ENCODE results near the gene HAT1.
"Not testable (repeated sequence)": the region's sequence is repeated elsewhere in the genome, so short reads cannot be mapped to it uniquely, and the experiment has no call there.

The HAT1 gene

DNA sequence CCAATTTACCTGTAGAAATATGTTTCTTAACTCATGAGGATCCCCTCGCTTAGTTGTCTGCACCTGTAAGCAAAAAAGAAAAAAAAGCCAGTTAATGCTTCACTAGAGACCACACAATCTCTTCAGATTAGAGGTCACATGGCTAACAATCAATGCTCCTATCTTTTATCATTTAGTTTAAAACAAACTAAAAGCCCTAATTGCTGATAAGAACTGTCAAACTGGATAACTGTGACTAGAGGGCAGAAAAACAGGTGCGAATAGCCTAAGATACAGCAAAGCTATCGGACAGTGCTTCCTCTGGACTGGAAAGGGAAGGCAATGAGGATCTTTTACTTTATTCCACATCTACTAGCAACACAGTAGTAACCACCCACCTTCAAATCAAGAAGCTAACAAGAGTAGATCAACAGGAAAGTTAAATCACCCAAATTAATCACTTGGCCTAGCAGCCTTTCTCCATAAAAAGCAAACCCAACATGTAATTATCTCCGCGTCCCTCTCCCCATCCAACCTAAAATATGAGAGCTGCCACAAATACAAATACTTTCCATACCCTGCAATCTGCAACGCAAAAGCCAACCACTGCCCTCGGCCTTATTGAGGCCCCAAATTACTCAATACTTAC lies 29.0 kb upstream of the HAT1 start:
- H3K9me3 ChIP-seq, result no peaks in the 10 kb centered on the region
- TF ChIP-seq, protein P1, sequence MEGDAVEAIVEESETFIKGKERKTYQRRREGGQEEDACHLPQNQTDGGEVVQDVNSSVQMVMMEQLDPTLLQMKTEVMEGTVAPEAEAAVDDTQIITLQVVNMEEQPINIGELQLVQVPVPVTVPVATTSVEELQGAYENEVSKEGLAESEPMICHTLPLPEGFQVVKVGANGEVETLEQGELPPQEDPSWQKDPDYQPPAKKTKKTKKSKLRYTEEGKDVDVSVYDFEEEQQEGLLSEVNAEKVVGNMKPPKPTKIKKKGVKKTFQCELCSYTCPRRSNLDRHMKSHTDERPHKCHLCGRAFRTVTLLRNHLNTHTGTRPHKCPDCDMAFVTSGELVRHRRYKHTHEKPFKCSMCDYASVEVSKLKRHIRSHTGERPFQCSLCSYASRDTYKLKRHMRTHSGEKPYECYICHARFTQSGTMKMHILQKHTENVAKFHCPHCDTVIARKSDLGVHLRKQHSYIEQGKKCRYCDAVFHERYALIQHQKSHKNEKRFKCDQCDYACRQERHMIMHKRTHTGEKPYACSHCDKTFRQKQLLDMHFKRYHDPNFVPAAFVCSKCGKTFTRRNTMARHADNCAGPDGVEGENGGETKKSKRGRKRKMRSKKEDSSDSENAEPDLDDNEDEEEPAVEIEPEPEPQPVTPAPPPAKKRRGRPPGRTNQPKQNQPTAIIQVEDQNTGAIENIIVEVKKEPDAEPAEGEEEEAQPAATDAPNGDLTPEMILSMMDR (IDR thresholded peaks at IDR 0.05), result no peak
- peak overlapping the region; percentile 67 to 86 for H3K4me3 ChIP-seq (ENCODE audit: low read depth in 1 of 2, low read length in 1 of 2)
- H3K36me3 ChIP-seq, result peaks cover 9% of the 10 kb centered on the region
- peak overlapping the region; percentile 67 for H3K27ac ChIP-seq
- peaks cover 13 to 17% of the 10 kb centered on the region in 2 experiments for H3K4me1 ChIP-seq (ENCODE audit: control insufficient read depth in 1 of 2, insufficient read depth in 1 of 2, low read depth in 1 of 2, low read length in 1 of 2)
- no peaks in the 10 kb centered on the region for H3K27me3 ChIP-seq

DNA sequence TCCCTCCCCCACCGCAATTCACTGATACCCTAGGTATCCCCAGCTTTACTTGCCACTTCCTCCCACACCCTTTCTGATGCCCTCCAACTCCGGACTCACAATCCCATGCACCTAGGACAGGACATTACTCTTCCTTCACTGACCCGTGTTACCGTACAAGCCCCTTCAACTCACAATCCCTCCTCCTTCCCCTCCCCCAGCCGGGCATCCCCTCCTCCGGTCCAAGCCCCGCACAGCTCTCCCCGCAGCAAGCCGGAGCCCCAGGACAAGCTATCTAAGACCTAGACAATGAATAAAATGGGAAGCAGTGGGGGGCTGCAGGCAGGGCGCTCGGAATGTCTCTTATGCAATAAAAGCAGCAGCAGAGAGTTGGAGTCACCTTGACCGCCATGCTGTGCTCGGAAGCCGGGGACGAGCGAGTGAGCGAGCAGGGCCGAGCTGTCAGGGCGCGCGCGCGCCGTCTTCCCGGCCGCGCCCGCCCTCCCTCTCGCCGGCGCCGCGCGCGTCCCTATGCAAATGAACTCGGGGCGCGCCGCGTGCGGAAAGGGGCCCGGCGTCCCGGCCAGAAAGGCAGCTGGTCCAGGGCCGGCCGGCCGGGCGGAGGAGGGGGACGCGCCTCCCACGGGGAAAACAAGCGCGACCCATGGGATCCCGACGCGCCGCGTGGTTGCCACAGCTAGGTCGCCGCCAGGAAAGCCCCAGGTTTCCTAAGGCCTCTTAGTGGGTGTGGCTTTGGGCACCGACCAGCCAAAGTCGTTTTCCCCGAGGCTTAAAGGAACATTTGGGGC lies 28.2 kb upstream of the HAT1 start, which contains the start of gene SLC25A12:
SLC25A12 (minus strand) TSS at position 421 of the 788 bp plus-strand sequence; CDS start at position 391, 30 bp downstream.
- H3K36me3 ChIP-seq, result peaks cover 9% of the 10 kb centered on the region
- TF ChIP-seq, protein P1 (IDR thresholded peaks at IDR 0.05), result no peak
- no peaks in the 10 kb centered on the region for H3K27me3 ChIP-seq
- peaks cover 13 to 17% of the 10 kb centered on the region in 2 experiments for H3K4me1 ChIP-seq (ENCODE audit: control insufficient read depth in 1 of 2, insufficient read depth in 1 of 2, low read depth in 1 of 2, low read length in 1 of 2)
- peak within 1 kb of the TSS; percentile 67 for H3K27ac ChIP-seq
- peak within 1 kb of the TSS; percentile 67 to 86 for H3K4me3 ChIP-seq (ENCODE audit: low read depth in 1 of 2, low read length in 1 of 2)
- no peaks in the 10 kb centered on the region for H3K9me3 ChIP-seq

DNA sequence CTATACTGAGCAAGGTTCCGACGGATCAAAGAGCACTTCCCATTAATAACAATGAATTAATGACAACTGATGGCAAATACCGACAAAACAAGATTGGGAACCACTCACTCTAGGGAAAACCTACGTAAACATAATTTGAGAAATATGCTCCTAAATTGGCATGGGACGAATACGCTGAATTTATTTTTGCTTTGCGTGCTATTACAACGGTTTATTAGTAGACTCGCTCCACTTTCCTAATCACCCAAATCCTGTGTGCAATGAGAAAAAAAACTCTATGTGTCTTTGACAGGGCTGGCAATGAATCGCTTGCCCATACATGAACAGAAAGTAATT lies 27.7 kb upstream of the HAT1 start:
- Histone ChIP-seq H3K27me3 (no peaks in the 10 kb centered on the region), H3K4me3 (ENCODE audit: low read depth in 1 of 2, low read length in 1 of 2) (peak overlapping the region; percentile 67 to 86), H3K27ac (peak overlapping the region; percentile 67), H3K4me1 (ENCODE audit: control insufficient read depth in 1 of 2, insufficient read depth in 1 of 2, low read depth in 1 of 2, low read length in 1 of 2) (peaks cover 13 to 17% of the 10 kb centered on the region in 2 experiments), H3K36me3 (peaks cover 9% of the 10 kb centered on the region), H3K9me3 (no peaks in the 10 kb centered on the region)
- TF ChIP-seq, protein P1 (IDR thresholded peaks at IDR 0.05), result no peak

DNA sequence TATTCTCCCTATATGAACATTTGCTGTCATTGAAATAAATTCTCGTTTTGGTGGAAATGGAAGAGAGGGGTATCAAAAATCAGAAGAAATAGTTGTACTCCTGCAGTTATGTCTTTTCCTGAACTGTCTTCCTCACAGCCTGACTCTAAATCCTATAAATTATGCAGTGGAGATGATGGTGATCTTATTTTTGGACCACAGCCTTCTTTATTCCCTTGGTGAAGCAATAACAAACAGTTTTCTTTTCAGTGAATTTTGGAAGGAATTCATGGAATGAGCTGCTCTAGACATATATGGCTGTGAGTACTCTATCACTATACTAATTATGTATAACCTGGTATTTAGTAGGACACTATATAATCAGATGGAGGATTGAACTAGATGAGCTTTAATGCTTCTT lies 26.5 kb upstream of the HAT1 start:
- Histone ChIP-seq H3K27me3 (no peaks in the 10 kb centered on the region), H3K9me3 (no peaks in the 10 kb centered on the region)
- TF ChIP-seq, protein P1 (IDR thresholded peaks at IDR 0.05), result no peak

DNA sequence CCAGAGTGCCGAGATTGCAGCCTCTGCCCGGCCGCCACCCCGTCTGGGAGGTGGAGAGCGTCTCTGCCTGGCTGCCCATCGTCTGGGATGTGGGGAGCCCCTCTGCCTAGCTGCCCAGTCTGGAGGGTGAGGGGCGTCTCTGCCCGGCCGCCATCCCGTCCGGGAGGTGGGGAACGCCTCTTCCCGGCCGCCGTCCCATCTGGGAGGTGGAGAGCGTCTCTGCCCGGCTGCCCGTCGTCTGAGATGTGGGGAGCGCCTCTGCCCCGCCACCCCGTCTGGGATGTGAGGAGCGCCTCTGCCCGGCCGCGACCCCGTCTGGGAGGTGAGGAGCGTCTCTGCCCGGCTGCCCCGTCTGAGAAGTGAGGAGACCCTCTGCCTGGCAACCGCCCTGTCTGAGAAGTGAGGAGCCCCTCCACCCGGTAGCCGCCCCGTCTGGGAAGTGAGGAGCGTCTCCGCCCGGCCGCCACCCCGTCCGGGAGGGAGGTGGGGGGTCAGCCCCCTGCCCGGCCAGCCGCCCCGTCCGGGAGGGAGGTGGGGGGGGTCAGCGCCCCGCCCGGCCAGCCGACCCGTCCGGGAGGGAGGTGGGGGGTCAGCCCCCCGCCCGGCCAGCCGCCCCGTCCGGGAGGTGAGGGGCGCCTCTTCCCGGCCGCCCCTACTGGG lies 22.5 kb upstream of the HAT1 start:
- H3K4me1 ChIP-seq (ENCODE audit: control insufficient read depth in 1 of 2, insufficient read depth in 1 of 2, low read depth in 1 of 2, low read length in 1 of 2); H3K4me3 ChIP-seq (ENCODE audit: low read depth in 1 of 2, low read length in 1 of 2); H3K36me3 ChIP-seq; H3K27me3 ChIP-seq; H3K27ac ChIP-seq; H3K9me3 ChIP-seq: not testable (repeated sequence)

More for the DNA sequence above, 26.5 kb upstream of the HAT1 start:
- Histone ChIP-seq H3K27ac (no peak overlapping the region), H3K4me1 (ENCODE audit: control insufficient read depth in 1 of 2, insufficient read depth in 1 of 2, low read depth in 1 of 2, low read length in 1 of 2) (peaks cover 13 to 17% of the 10 kb centered on the region in 2 experiments), H3K4me3 (ENCODE audit: low read depth in 1 of 2, low read length in 1 of 2) (no peak overlapping the region), H3K36me3 (peaks cover under 1% of the 10 kb centered on the region)
